IMR-90 (cell line): ENCODE results near the gene COL5A3. TPM values are rescaled to one million over a fixed set of nuclear protein-coding genes. Genes with fewer than 3 reads are reported as not detected.
A peak's percentile ranks its signal among the peaks of the same experiment; 100 is the strongest.

ENCODE experiments used
- ATAC-seq: fragments of 200-7000 bp; cut with Tn5 transposase; 2 replicates; pipeline ENCODE4 v1.9.1; 2020; ENCODE audit warnings: low read depth, mild to moderate bottlenecking, moderate library complexity
- BruUV-seq: library from RNA; stranded (reverse); fragments of 400-500 nt; replicated peaks from 2 replicates; lab custom pipeline; 2021; lab: Mats Ljungman, UMichigan
- CTCF ChIA-PET: fragments of 300-600 bp; formaldehyde crosslinking; extraction: SDS; loops from one replicate; lab custom pipeline; 2021; ENCODE audit warnings: antibody characterized with exemption; lab: Yijun Ruan, JAX
- POLR2A ChIA-PET: fragments of 300-600 bp; sonication (Branson Sonifier 250); formaldehyde crosslinking; loops from one replicate; lab custom pipeline; 2022; ENCODE audit warnings: antibody characterized with exemption; ENCODE audit not compliant: unreplicated experiment; lab: Charles Lee
- DNase-seq: peaks from one replicate; pipeline ENCODE4 v3.0.0; 2013
- H2AFZ ChIP-seq: replicated peaks from 2 replicates; pipeline ENCODE3; 2013; ENCODE audit warnings: low read length, mild to moderate bottlenecking; ENCODE audit not compliant: poor library complexity
- H2AK5ac ChIP-seq: 2 replicates; pipeline ENCODE4 v1.6.1; 2013; ENCODE audit warnings: low read depth, low read length, inconsistent platforms
- H2AK9ac ChIP-seq: replicated peaks from 2 replicates; pipeline ENCODE3; 2013; ENCODE audit warnings: mild to moderate bottlenecking, low read depth, low read length, moderate library complexity; ENCODE audit not compliant: poor library complexity
- H2BK120ac ChIP-seq: 2 replicates; pipeline ENCODE4 v1.6.1; 2013; ENCODE audit warnings: low read depth, low read length, inconsistent platforms
- H2BK15ac ChIP-seq: 3 replicates; pipeline ENCODE4 v1.6.1; 2013; ENCODE audit warnings: low read depth, low read length, inconsistent platforms
- H2BK20ac ChIP-seq: 2 replicates; pipeline ENCODE4 v1.6.1; 2013; ENCODE audit warnings: low read depth, mild to moderate bottlenecking, inconsistent platforms, low read length, moderate library complexity
- H2BK5ac ChIP-seq: 2 replicates; pipeline ENCODE4 v1.6.1; 2013; ENCODE audit warnings: mild to moderate bottlenecking, low read depth, low read length, inconsistent platforms; ENCODE audit not compliant: poor library complexity, severe bottlenecking
- H3K14ac ChIP-seq: replicated peaks from 2 replicates; pipeline ENCODE4 v1.6.1; 2013; ENCODE audit warnings: low read depth, low read length, inconsistent platforms
- H3K18ac ChIP-seq: 2 replicates; pipeline ENCODE4 v1.6.1; 2013; ENCODE audit warnings: low read depth, low read length, control low read depth
- H3K23ac ChIP-seq: 2 replicates; pipeline ENCODE4 v1.6.1; 2013; ENCODE audit warnings: low read depth, low read length, inconsistent platforms
- H3K27ac ChIP-seq: 2 replicates; pipeline ENCODE4 v1.5.1; 2013; ENCODE audit warnings: mild to moderate bottlenecking, control low read depth, low read length; ENCODE audit not compliant: insufficient read depth
- H3K27me3 ChIP-seq: 2 replicates; pipeline ENCODE4 v1.6.1; 2013; ENCODE audit warnings: low read length; ENCODE audit not compliant: control insufficient read depth, insufficient read depth
- H3K36me3 ChIP-seq: 2 replicates; pipeline ENCODE4 v1.6.1; 2013; ENCODE audit warnings: low read length, mixed read lengths; ENCODE audit not compliant: control insufficient read depth, insufficient read depth
- H3K4ac ChIP-seq: 2 replicates; pipeline ENCODE4 v1.6.1; 2013; ENCODE audit warnings: low read depth, low read length, inconsistent platforms
- H3K4me1 ChIP-seq: 2 replicates; pipeline ENCODE4 v1.6.1; 2013; ENCODE audit warnings: low read length, mixed read lengths; ENCODE audit not compliant: control insufficient read depth, insufficient read depth
- H3K4me2 ChIP-seq: 2 replicates; pipeline ENCODE4 v1.6.1; 2013; ENCODE audit warnings: low read depth, mild to moderate bottlenecking, control low read depth, low read length, moderate library complexity
- H3K4me3 ChIP-seq: 2 replicates; pipeline ENCODE4 v1.5.1; 2013; ENCODE audit warnings: low read depth, mild to moderate bottlenecking, control low read depth, low read length, moderate library complexity; ENCODE audit not compliant: insufficient read depth
- H3K56ac ChIP-seq: 2 replicates; pipeline ENCODE4 v1.6.1; 2013; ENCODE audit warnings: low read length, inconsistent platforms; ENCODE audit not compliant: insufficient read depth; ENCODE audit errors: extremely low read depth
- H3K79me1 ChIP-seq, 2 experiments: 2 replicates each; pipeline ENCODE4 v1.6.1; 2013; ENCODE audit warnings: low read length in 2 of 2, inconsistent platforms in 1 of 2, low read depth in 1 of 2
- H3K9ac ChIP-seq: 2 replicates; pipeline ENCODE4 v1.6.1; 2013; ENCODE audit warnings: low read depth, low read length, control low read depth
- H3K9me1 ChIP-seq: 2 replicates; pipeline ENCODE4 v1.6.1; 2013; ENCODE audit warnings: low read length, inconsistent platforms; ENCODE audit not compliant: insufficient read depth
- H3K9me3 ChIP-seq: 2 replicates; pipeline ENCODE4 v1.6.1; 2013; ENCODE audit warnings: low read length; ENCODE audit not compliant: control insufficient read depth, insufficient read depth
- H4K20me1 ChIP-seq: 2 replicates; pipeline ENCODE4 v1.6.1; 2013; ENCODE audit warnings: low read length, inconsistent platforms; ENCODE audit not compliant: insufficient read depth
- H4K5ac ChIP-seq: 2 replicates; pipeline ENCODE4 v1.6.1; 2013; ENCODE audit warnings: mild to moderate bottlenecking, low read depth, low read length, control low read depth
- H4K8ac ChIP-seq, 2 experiments: 2 replicates each; pipeline ENCODE4 v1.6.1; 2013; ENCODE audit warnings: low read depth in 2 of 2, low read length in 2 of 2, control low read depth in 1 of 2, inconsistent platforms in 1 of 2
- H4K91ac ChIP-seq: 2 replicates; pipeline ENCODE4 v1.6.1; 2013; ENCODE audit warnings: low read depth, low read length, inconsistent platforms; ENCODE audit not compliant: insufficient read depth
- BHLHE40 ChIP-seq: fragments of 150-350 bp; IDR thresholded peaks from 2 replicates; pipeline ENCODE4 v1.6.1; 2016; ENCODE audit warnings: mild to moderate bottlenecking, low read depth, low read length
- CEBPB ChIP-seq: IDR thresholded peaks from 2 replicates; pipeline ENCODE4 v1.6.1; 2012; ENCODE audit warnings: low read depth, low read length, improper control_type of control experiment
- CHD1 ChIP-seq: IDR thresholded peaks from 2 replicates; pipeline ENCODE4 v1.6.1; 2012; ENCODE audit warnings: low read depth, low read length, improper control_type of control experiment
- FOS ChIP-seq: fragments of 150-350 bp; IDR thresholded peaks from 2 replicates; pipeline ENCODE4 v1.6.1; 2016; ENCODE audit warnings: low read depth, low read length
- MAFK ChIP-seq: IDR thresholded peaks from 2 replicates; pipeline ENCODE4 v1.6.1; 2012; ENCODE audit warnings: low read depth, low read length, improper control_type of control experiment
- MAZ ChIP-seq: IDR thresholded peaks from 2 replicates; pipeline ENCODE4 v1.6.1; 2012; ENCODE audit warnings: low read depth, mild to moderate bottlenecking, low read length, improper control_type of control experiment, moderate library complexity, borderline replicate concordance
- MXI1 ChIP-seq: IDR thresholded peaks from 2 replicates; pipeline ENCODE4 v1.6.1; 2012; ENCODE audit warnings: low read depth, mild to moderate bottlenecking, low read length, moderate library complexity, borderline replicate concordance
- NFE2L2 ChIP-seq: fragments of 150-350 bp; IDR thresholded peaks from 2 replicates; pipeline ENCODE4 v1.6.1; 2016; ENCODE audit warnings: low read depth, mild to moderate bottlenecking, low read length
- POLR2A ChIP-seq: IDR thresholded peaks from 2 replicates; pipeline ENCODE4 v1.6.1; 2012; ENCODE audit warnings: mild to moderate bottlenecking, low read depth, low read length
- RAD21 ChIP-seq: IDR thresholded peaks from 2 replicates; pipeline ENCODE4 v1.6.1; 2012; ENCODE audit warnings: low read length, improper control_type of control experiment
- RCOR1 ChIP-seq: IDR thresholded peaks from 2 replicates; pipeline ENCODE4 v1.6.1; 2012; ENCODE audit warnings: mild to moderate bottlenecking, low read length, improper control_type of control experiment; ENCODE audit not compliant: insufficient replicate concordance
- RFX5 ChIP-seq: IDR thresholded peaks from 2 replicates; pipeline ENCODE4 v1.8.0; 2012; ENCODE audit warnings: low read depth, mild to moderate bottlenecking, low read length, moderate library complexity
- SMC3 ChIP-seq: fragments of 150-350 bp; IDR thresholded peaks from 2 replicates; pipeline ENCODE4 v1.6.1; 2016; ENCODE audit warnings: low read depth, mild to moderate bottlenecking, antibody characterized with exemption, low read length, moderate library complexity
- WGBS, 2 experiments: methylation state at CpG; one replicate each; pipeline versions ENCODE4 v1.1.5 to v1.1.7; 2013; ENCODE audit warnings: missing lambda C conversion rate in 2 of 2; ENCODE audit not compliant: insufficient read length in 1 of 2; ENCODE audit errors: extremely low coverage in 2 of 2; 5-methylcytosine and 5-hydroxymethylcytosine counted together
- dilution Hi-C: fragments of 300-500 bp; cut with HindIII; formaldehyde crosslinking; loops from one replicate; pipeline ENCODE4 v1.14.3; 2018; ENCODE audit warnings: low sequenced_read_pairs; ENCODE audit not compliant: unreplicated experiment
- in situ Hi-C: fragments of 300-500 bp; cut with MboI; formaldehyde crosslinking; loops from 3 replicates; pipeline ENCODE4 v1.14.3; 2019; ENCODE audit warnings: low sequenced_read_pairs, inconsistent platforms, mixed read lengths
- intact Hi-C: fragments of 100-400 bp; cut with micrococcal nuclease; formaldehyde crosslinking; loops from 2 replicates; pipeline ENCODE4 v1.10.0; 2022
- polyA plus RNA-seq, 3 experiments: library from polyadenylated mRNA; depleted of rRNA; stranded (reverse); fragments of >200 nt; gene quantifications; 2 replicates each; pipeline ENCODE4 v1.2.3, GENCODE V29; 2012; ENCODE audit warnings: low replicate concordance in 1 of 3
- total RNA-seq: library from RNA; depleted of rRNA; stranded (reverse); fragments of >200 nt; gene quantifications from 2 replicates; pipeline ENCODE4 v1.2.3, GENCODE V29; 2012
- TF ChIP-seq, protein P1 (sequence below): conservative IDR thresholded peaks from 2 replicates; pipeline ENCODE4 v1.5.1; 2012; ENCODE audit warnings: mild to moderate bottlenecking, low read depth, low read length, improper control_type of control experiment
- TF ChIP-seq, protein P2 (sequence below): fragments of 150-350 bp; IDR thresholded peaks from 2 replicates; pipeline ENCODE4 v1.6.1; 2017; ENCODE audit warnings: mild to moderate bottlenecking, antibody characterized with exemption, low read length, low read depth

COL5A3 gene
- total and polyA plus RNA-seq, 2 of the 4 experiments (the other 2 are of a cell fraction): 0.54 to 1.5 TPM

DNA sequence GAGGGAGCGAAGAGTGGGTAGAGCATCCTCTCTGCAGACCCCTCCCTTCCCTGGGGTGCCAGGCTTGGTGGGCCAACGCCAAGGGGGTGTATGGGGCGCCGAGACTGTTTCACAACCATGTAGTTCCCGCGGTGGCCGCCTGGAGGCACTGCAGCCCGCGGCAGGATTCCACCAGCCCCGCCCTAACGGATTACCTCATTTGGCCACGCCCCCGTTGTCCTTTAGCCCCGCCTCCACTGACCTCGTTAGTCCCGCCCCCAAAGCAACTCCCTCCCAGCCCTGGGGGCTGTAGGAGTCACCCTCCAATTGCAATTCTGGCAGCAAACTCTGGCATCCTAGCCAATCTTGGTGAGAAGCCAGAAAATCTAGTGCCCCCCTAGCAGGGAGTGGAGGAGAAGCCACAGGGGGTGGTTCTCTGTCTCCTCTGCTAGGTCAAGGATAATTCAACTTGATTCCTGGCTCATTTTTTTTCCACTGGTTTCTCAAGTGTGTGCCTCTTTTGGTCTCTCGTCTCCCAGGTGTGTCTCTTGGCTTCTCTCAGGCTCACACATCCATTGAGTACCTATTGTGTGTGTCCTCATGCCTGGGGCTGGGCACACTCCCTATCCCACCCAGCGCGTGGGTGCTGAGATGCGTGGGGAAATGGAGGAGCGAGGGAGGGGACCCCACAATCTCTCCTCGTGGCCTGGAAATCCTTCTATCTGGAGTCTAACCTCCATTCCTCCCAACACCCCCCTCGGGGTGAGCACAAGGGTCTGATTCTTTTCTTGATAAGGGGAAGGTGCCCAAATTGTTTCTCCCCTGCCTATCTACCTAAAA lies 76.0 kb downstream of the COL5A3 start:
- in situ Hi-C loops (no loop called here), intact Hi-C loops (loop anchor here (1.0 to 5.0 kb wide), 4 partner anchors 66 to 316 kb away; no protein-coding TSS in a partner anchor), dilution Hi-C loops (no loop called here)
- Histone ChIP-seq H4K5ac (no peak overlapping the region), H4K8ac (peak overlapping the region in 1 of 2 experiments; percentile 64; a peak in 1 of 4 replicates), H3K18ac (no peak overlapping the region), H3K23ac (no peak overlapping the region), H4K20me1 (peaks cover 3% of the 10 kb centered on the region), H2BK120ac (peak overlapping the region; percentile 69), H3K4me2 (peak overlapping the region; percentile 48; the same call in 1 of the 2 replicates), H3K27ac (no peak overlapping the region), H2AK9ac (peak overlapping the region; percentile 81), H4K91ac (peak overlapping the region; percentile 44; the same call in 1 of the 2 replicates), H2BK15ac (0 out of 3 replicates have a peak overlapping the region, but pooled peaks have one; percentile 23), H3K56ac (no peak overlapping the region), H2BK5ac (no peak overlapping the region), H3K4me3 (no peak overlapping the region), H3K9me1 (0 out of 2 replicates have a peak, but pooled peaks cover 3% of the 10 kb centered on the region), H3K79me1 (peaks cover 0 to 2% of the 10 kb centered on the region in 2 experiments; a peak in 1 of 4 replicates), H3K9ac (no peak overlapping the region), H3K4ac (peak overlapping the region; percentile 59), H2BK20ac (peak overlapping the region; percentile 61), H3K9me3 (no peaks in the 10 kb centered on the region), H3K4me1 (peaks cover 6% of the 10 kb centered on the region; the same call in 1 of the 2 replicates), H2AK5ac (peak overlapping the region; percentile 47; the same call in 1 of the 2 replicates), H3K27me3 (peaks cover 22% of the 10 kb centered on the region), H3K36me3 (no peaks in the 10 kb centered on the region), H2AFZ (peak overlapping the region; percentile 79), H3K14ac (no peak overlapping the region)
- no TSS peak for BruUV-seq
- DNase-seq: peak; percentile 69
- ChIA-PET CTCF (interaction anchor here (1.2 kb wide), 1 partner anchor 93 kb away, joined by 7 read pairs; no protein-coding TSS in a partner anchor), POLR2A (no interaction called here)
- peak; percentile 86 for ATAC-seq
- WGBS, 2 experiments: 0% methylated on average over 9 of the region's 23 CpGs; no CpG with 5 or more reads in 1 of the 2 experiments
- TF ChIP-seq CEBPB (peak; percentile 90), MAZ (peak; percentile 96), FOS (no peak), SMC3 (peak; percentile 90), MXI1 (no peak), POLR2A (0 out of 2 replicates have a peak, but pooled peaks have one; percentile 34), MAFK (no peak), RAD21 (peak; percentile 97), RFX5 (no peak; the same call in 1 of the 2 replicates), RCOR1 (no peak), BHLHE40 (0 out of 2 replicates have a peak, but pooled peaks have one; percentile 15), NFE2L2 (no peak), CHD1 (no peak)
- TF ChIP-seq, protein P1, sequence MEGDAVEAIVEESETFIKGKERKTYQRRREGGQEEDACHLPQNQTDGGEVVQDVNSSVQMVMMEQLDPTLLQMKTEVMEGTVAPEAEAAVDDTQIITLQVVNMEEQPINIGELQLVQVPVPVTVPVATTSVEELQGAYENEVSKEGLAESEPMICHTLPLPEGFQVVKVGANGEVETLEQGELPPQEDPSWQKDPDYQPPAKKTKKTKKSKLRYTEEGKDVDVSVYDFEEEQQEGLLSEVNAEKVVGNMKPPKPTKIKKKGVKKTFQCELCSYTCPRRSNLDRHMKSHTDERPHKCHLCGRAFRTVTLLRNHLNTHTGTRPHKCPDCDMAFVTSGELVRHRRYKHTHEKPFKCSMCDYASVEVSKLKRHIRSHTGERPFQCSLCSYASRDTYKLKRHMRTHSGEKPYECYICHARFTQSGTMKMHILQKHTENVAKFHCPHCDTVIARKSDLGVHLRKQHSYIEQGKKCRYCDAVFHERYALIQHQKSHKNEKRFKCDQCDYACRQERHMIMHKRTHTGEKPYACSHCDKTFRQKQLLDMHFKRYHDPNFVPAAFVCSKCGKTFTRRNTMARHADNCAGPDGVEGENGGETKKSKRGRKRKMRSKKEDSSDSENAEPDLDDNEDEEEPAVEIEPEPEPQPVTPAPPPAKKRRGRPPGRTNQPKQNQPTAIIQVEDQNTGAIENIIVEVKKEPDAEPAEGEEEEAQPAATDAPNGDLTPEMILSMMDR: peak; percentile 94
- TF ChIP-seq, protein P2, sequence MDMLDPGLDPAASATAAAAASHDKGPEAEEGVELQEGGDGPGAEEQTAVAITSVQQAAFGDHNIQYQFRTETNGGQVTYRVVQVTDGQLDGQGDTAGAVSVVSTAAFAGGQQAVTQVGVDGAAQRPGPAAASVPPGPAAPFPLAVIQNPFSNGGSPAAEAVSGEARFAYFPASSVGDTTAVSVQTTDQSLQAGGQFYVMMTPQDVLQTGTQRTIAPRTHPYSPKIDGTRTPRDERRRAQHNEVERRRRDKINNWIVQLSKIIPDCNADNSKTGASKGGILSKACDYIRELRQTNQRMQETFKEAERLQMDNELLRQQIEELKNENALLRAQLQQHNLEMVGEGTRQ: no peak
